Pancreas (tissue), 10 donors: ENCODE measurements around the gene SHC4. TPM values are rescaled to one million over a fixed set of nuclear protein-coding genes. Genes with fewer than 3 reads are reported as not detected.
A peak's percentile ranks its signal among the peaks of the same experiment; 100 is the strongest.

Source experiments
- ATAC-seq, 4 donors: fragments of 200-7000 bp; cut with Tn5 transposase; one replicate each; pipeline versions ENCODE4 v1.8.0 to v1.9.1; 2020; ENCODE audit warnings: mild to moderate bottlenecking in 4 of 4, moderate library complexity in 4 of 4
- DNase-seq, 6 donors: peaks; one replicate each; pipeline ENCODE4 v3.0.0-alpha.2; 2020
- FAIRE-seq: peaks from 2 replicates; lab custom pipeline; 2012; peaks lifted over from hg19 to GRCh38; lab: Jason Lieb, UNC
- H3K27ac ChIP-seq, 4 donors: fragments of 200-600 bp; sonication (generic); 1 replicate in 3 of 4; 2 replicates in 1 of 4; pipeline versions ENCODE4 v1.5.0 to v1.8.0; 2020
- H3K27me3 ChIP-seq, 4 donors: fragments of 200-600 bp; one replicate each; pipeline ENCODE4 v1.8.0; 2021
- H3K36me3 ChIP-seq, 3 donors: fragments of 200-600 bp; sonication (generic) in 1 of 3; one replicate each; pipeline versions ENCODE4 v1.5.0 to v1.8.0; 2020 to 2021
- H3K4me1 ChIP-seq, 3 donors: fragments of 200-600 bp; one replicate each; pipeline ENCODE4 v1.8.0; 2021
- H3K4me3 ChIP-seq, 4 donors: fragments of 200-600 bp; sonication (generic) in 2 of 4; one replicate each; pipeline versions ENCODE4 v1.5.0 to v1.8.0; 2020 to 2021
- H3K9me3 ChIP-seq, 4 donors: fragments of 200-600 bp; one replicate each; pipeline ENCODE4 v1.8.0; 2021
- WGBS, 2 donors: extraction: QIAGEN DNeasy Blood & Tissue Kit; methylation state at CpG; one replicate each; pipeline ENCODE4 v1.1.7; 2013; 5-methylcytosine and 5-hydroxymethylcytosine counted together
- intact Hi-C, 3 donors: fragments of 100-400 bp; cut with DNase I; formaldehyde crosslinking; loops; one replicate each; pipeline versions ENCODE4 v1.11.1 to v1.14.2; 2022
- polyA plus RNA-seq, 2 donors: library from polyadenylated mRNA; stranded (reverse); fragments of 200-250 nt; gene quantifications; one replicate each; pipeline ENCODE4 v1.2.3, GENCODE V29; 2013
- total RNA-seq, 6 donors: library from RNA; stranded (reverse); fragmentation: NEBNext Ultra II Directional in 4 of 6; extraction: Animal tissue kit (Norgen Biotek cat#: 25700) in 4 of 6; gene quantifications; one replicate each; pipeline versions ENCODE4 v1.2.1 to v1.2.4, GENCODE V29; 2021 to 2023
- TF ChIP-seq, protein P1 (sequence below), 4 donors: fragments of 200-600 bp; sonication (generic) in 3 of 4; IDR thresholded peaks; one replicate each; pipeline versions ENCODE4 v1.5.0 to v1.8.0; 2021; ENCODE audit warnings: antibody characterized with exemption in 4 of 4
- donor health status: healthy with polysubstance abuse.
- donor health status: DM: no; HTN: no; CAD: no; lungs with moderate emphysema.
- donor health status: DM: no; HTN: no; CAD: no.
- donor health status: control.
- donor health status: control.
- donor health status: Bipolar disorder and iron deficiency.
- donor health status: DM: yes; HTN: yes; CAD: no.
- donor health status: DM: no; HTN: no; CAD: no.
- donor health status: DM: no; HTN: no; CAD: no.
- donor health status: DM: yes; HTN: yes; CAD: no.

The SHC4 gene
- total and polyA plus RNA-seq, 8 donors = 0.03 to 0.24 (median 0.17) TPM; not detected in 1

DNA sequence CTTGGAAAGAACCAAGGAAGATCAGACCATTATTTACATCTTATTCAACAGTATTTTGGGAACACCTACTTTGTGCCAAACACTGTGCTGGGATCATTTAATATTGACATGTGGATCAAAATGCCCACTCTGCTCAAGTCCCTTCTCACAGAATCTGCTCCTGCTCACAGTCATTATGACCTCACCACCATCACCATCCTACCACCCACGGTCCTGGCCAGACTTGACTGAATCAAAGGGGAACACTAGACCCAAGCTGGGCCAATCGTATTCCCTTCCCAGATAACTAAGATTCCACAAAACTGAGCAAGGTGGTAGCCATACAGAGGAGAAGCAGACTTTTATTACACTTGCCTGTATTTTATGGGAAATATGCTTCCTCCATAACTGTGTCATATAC is 149.4 kb downstream of the SHC4 start:
- no peak overlapping the region for H3K4me3 ChIP-seq
- intact Hi-C loops = no loop called here
- H3K27ac ChIP-seq = no peak overlapping the region
- H3K27me3 ChIP-seq = no peaks in the 10 kb centered on the region
- DNase-seq (no peak), ATAC-seq (no peak), FAIRE-seq (no peak)
- no peaks in the 10 kb centered on the region for H3K9me3 ChIP-seq
- TF ChIP-seq, protein P1, sequence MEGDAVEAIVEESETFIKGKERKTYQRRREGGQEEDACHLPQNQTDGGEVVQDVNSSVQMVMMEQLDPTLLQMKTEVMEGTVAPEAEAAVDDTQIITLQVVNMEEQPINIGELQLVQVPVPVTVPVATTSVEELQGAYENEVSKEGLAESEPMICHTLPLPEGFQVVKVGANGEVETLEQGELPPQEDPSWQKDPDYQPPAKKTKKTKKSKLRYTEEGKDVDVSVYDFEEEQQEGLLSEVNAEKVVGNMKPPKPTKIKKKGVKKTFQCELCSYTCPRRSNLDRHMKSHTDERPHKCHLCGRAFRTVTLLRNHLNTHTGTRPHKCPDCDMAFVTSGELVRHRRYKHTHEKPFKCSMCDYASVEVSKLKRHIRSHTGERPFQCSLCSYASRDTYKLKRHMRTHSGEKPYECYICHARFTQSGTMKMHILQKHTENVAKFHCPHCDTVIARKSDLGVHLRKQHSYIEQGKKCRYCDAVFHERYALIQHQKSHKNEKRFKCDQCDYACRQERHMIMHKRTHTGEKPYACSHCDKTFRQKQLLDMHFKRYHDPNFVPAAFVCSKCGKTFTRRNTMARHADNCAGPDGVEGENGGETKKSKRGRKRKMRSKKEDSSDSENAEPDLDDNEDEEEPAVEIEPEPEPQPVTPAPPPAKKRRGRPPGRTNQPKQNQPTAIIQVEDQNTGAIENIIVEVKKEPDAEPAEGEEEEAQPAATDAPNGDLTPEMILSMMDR (IDR thresholded peaks at IDR 0.05) = no peak
- H3K36me3 ChIP-seq = no peaks in the 10 kb centered on the region
- 60 to 78% methylated on average over 2 of the region's 2 CpGs for WGBS, 2 donors
- no peaks in the 10 kb centered on the region for H3K4me1 ChIP-seq

DNA sequence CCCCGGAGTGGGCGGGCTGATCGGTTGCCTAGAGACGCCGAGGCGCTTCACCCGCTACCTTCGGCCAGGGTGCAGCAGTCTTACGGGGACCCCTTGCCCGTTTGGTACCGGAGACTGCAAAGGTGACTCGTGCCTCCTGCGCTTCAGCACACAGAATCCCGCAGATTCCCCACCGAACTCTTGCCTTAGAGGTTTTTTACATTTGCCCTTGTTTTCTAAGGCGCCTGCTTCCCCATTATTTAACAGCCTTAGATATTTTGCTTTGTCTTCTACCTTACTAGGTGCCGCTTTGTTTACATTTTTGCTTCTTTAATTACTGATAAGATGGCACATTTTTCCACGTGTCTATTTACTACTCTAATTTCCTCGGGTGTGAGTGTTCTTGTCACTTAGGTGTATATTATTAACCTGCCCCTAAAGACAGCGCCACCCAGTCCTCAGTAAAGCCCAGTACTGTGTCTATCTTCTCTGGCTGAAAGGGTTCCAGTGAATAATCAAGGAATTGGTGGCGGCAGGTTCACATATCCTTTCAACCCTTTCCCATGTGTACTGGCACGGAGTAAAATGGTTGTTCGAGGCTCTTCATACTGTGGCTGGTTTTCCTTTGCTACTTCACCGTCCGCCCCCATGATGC is 152.3 kb downstream of the SHC4 start:
- peak overlapping the region; percentile 16 to 83 (median 74) for H3K4me3 ChIP-seq
- no peak for FAIRE-seq
- 7% methylated on average over 25 of the region's 25 CpGs for WGBS, 2 donors
- H3K27me3 ChIP-seq = no peaks in the 10 kb centered on the region
- intact Hi-C loops = no loop called here
- no peaks in the 10 kb centered on the region for H3K36me3 ChIP-seq
- no peak overlapping the region for H3K27ac ChIP-seq
- no peaks in the 10 kb centered on the region for H3K4me1 ChIP-seq
- TF ChIP-seq, protein P1 (IDR thresholded peaks at IDR 0.05) = no peak
- ATAC-seq = peak in 3 of 4 donors; percentile 17 to 32 (median 31)
- H3K9me3 ChIP-seq = no peaks in the 10 kb centered on the region
- peak in 1 of 6 donors; percentile 13 for DNase-seq

DNA sequence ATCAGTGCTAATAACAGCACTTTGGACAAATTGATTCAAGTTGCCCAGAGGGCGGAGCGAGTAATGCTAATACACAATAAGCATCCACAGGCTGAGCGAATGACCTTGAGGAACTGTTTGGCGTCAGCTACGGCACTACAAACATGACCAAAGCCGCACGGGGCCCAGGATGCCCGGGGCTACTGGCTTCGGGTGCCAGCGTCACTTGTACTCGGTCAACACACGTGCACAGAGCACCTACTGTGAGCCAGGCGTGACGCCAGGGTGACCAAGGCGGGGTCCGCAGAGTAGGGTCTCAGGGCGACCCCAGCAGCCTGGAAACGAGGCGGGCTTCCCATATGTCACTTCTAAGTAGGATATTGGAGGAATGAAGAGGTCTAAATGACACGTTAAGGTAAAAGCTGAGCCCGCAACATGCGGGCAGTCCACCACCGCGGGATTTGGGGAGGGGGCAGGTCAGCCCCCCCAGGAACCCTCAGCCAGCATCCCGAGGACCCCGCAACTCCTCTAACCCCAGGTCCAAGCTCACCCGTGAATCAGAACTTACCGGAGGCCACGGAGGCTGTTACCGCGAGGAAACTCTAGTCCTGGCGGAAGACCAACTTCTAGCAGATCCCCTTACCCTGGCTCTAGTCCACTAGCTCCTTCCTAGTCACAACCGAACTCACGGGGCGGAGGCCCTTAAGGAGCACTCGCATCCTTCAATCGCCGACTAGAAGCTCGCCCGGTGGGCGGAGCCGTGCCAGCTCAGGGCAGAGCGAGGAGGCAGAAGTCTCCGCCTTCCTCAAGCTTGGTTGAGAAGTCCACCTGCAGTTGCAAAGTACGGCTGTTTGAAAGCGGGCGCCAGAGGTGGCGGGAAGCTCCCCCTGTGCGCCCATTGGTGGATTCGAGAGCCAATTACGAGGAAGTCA is 153.1 kb downstream of the SHC4 start, which contains the start of gene CEP152:
TSS of gene CEP152 (minus strand) at position 656 of the 911 bp plus-strand sequence. CDS start 5,420 bp downstream, outside the sequence.
- FAIRE-seq (peak; percentile 94), ATAC-seq (peak; percentile 97 to 99 (median 98)), DNase-seq (peak; percentile 94 to 100 (median 99))
- Histone ChIP-seq H3K4me1 (no peaks in the 10 kb centered on the region), H3K36me3 (no peaks in the 10 kb centered on the region), H3K9me3 (no peaks in the 10 kb centered on the region), H3K27ac (peak within 1 kb of the TSS in 2 of 4 donors; percentile 6 to 33), H3K27me3 (no peaks in the 10 kb centered on the region), H3K4me3 (peak within 1 kb of the TSS; percentile 63 to 83 (median 74))
- TF ChIP-seq, protein P1 (IDR thresholded peaks at IDR 0.05) = no peak
- WGBS, 2 donors = 0% methylated on average over 51 of the region's 51 CpGs
- intact Hi-C loops = no loop called here

DNA sequence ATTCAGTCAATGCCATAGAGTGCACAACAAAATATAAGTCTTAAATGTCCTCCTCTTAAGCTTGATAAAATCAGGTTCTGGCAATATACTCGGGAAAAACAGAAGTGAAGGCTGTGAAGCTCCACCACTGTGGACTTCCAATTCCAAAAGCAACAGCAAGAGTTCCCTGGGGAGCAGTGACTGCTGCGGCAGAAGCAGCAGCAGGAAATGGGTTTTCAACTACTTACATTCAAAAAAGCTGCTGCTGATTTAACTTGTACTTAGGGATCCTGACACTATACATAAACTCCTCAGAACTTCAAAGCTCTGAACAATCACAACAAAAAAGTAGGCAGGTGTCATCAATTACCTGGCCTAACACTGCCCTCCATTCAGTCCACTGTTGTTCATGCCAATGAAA is 157.6 kb downstream of the SHC4 start:
- H3K36me3 ChIP-seq = no peaks in the 10 kb centered on the region
- H3K27ac ChIP-seq = no peak overlapping the region
- TF ChIP-seq, protein P1 (IDR thresholded peaks at IDR 0.05) = no peak
- DNase-seq (no peak), ATAC-seq (no peak), FAIRE-seq (no peak)
- no peak overlapping the region for H3K4me3 ChIP-seq
- H3K4me1 ChIP-seq = no peaks in the 10 kb centered on the region
- intact Hi-C loops = no loop called here
- no peaks in the 10 kb centered on the region for H3K27me3 ChIP-seq
- WGBS, 2 donors = 75 to 80% methylated on average over 2 of the region's 2 CpGs
- no peaks in the 10 kb centered on the region for H3K9me3 ChIP-seq
